HG03097 (cell line): ENCODE data around the gene SPEM2.

Experiments used
- ATAC-seq: cut with Tn5 transposase; IDR thresholded peaks from one replicate; pipeline ENCODE4 v1.9.1; 2021; ENCODE audit not compliant: unreplicated experiment, low FRiP score

The SPEM2 gene

GRCh38 chr17:7419819-7420610, 5.4 kb upstream of the SPEM2 start, which contains the start of gene SPEM1:
Gene SPEM1 (plus strand): TSS chr17:7420324. CDS start chr17:7420385, 61 bp downstream.
- ATAC-seq: no peak

GRCh38 chr17:7421186-7421585, 4.2 kb upstream of the SPEM2 start:
- ATAC-seq: no peak

GRCh38 chr17:7423679-7424078, 1.7 kb upstream of the SPEM2 start:
- ATAC-seq: no peak

- no peak for ATAC-seq
Measured at GRCh38 chr17:7425756-7426155, 340 bp downstream of the SPEM2 start.

- ATAC-seq: no peak
Measured at GRCh38 chr17:7426203-7426863, 917 bp downstream of the SPEM2 start.

GRCh38 chr17:7426896-7427489, 1.6 kb downstream of the SPEM2 start:
- ATAC-seq: no peak

GRCh38 chr17:7427549-7427948, 2.1 kb downstream of the SPEM2 start:
- ATAC-seq: no peak

- ATAC-seq: no peak
Measured at GRCh38 chr17:7428557-7428956, 3.1 kb downstream of the SPEM2 start, which contains the start of gene SPEM3. Gene SPEM3 (plus strand): TSS chr17:7428857. CDS start chr17:7428903, 46 bp downstream.

- ATAC-seq: no peak
Measured at GRCh38 chr17:7429722-7430121, 4.3 kb downstream of the SPEM2 start.

GRCh38 chr17:7431231-7431630, 5.8 kb downstream of the SPEM2 start:
- ATAC-seq: no peak

- no peak for ATAC-seq
Measured at GRCh38 chr17:7432296-7432695, 6.9 kb downstream of the SPEM2 start.

- ATAC-seq: peak; percentile 18
Measured at GRCh38 chr17:7435676-7436555, 10.5 kb downstream of the SPEM2 start.

GRCh38 chr17:7436556-7437368, 11.3 kb downstream of the SPEM2 start:
- peak; percentile 45 for ATAC-seq

- ATAC-seq: peak; percentile 0
Measured at GRCh38 chr17:7437369-7437863, 12.0 kb downstream of the SPEM2 start.

- no peak for ATAC-seq
Measured at GRCh38 chr17:7437950-7438614, 12.7 kb downstream of the SPEM2 start.

GRCh38 chr17:7438656-7439460, 13.4 kb downstream of the SPEM2 start:
- no peak for ATAC-seq

GRCh38 chr17:7439462-7440112, 14.2 kb downstream of the SPEM2 start, which contains the start of gene FGF11:
Gene FGF11 (plus strand): TSS chr17:7439512. CDS start chr17:7439621, 109 bp downstream.
- ATAC-seq: no peak
